GM08714 (cell line): Measurements from ENCODE around the gene DZIP1L.

Source experiments
- H3K4me3 ChIP-seq: fragments of 200-500 bp; sonication (Bioruptor generic); 2 replicates; pipeline ENCODE4 v1.5.1; 2014; ENCODE audit warnings: mild to moderate bottlenecking, low read length, inconsistent platforms
- ZNF274 ChIP-seq: IDR thresholded peaks from 2 replicates; pipeline ENCODE4 v1.6.1; 2012; ENCODE audit warnings: mild to moderate bottlenecking, low read depth, low read length

Gene DZIP1L

DNA sequence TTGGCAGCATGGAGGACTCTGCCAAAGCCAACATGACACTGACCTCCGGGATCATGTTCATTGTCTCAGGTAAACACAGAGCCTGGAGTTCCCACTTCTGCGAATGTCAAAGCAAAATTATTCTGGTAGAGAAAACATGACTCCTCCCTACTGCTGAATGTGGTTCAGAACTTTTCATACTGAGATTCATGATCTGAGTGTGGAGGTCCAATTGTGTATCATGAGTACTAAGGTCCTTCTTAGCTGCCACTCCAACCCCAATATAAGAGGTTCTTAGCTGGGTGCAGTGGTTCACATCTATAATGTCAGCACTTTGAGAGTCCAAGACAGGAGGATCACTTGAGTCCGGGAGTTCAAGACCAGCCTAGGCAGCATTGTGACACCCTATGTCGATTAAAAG is 91.7 kb downstream of the DZIP1L start:
- TF ChIP-seq ZNF274, result no peak
- H3K4me3 ChIP-seq, result no peak overlapping the region

DNA sequence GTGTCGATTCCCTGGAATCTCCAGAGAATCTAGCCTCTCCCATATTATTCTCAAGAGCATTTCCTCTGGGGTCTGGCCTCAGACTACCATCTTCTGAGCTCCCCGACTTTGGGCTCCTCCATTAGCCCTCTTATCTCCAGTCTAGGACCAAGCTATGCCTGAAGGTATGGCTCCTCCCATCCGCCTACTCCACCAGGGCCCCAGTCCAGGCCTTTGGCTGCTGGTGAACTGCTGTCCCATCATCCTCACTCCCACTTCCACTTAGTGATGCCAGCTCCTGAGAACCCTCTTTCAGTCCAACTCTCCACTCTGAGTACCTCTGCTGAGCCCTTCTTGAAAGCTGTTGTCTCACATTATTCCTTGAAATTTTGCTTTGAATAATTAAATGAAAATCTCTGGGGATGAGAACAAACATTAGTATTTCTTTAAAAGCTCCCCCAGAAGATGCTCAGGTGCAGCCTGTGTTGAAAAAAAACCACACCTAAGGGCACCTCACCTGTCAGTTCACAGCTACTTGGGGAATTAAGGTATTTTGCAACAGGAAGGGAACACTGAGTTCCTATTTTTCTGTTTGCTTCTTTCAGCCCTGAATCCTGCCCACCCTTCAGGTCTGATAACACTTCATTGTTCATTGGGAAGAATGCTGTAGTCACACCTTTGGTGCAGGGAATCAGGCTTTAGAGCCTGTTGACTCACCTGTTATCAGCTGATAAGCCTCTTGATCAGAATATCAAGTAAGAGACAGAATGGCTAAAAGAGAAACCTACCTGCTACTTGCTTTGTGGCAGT is 95.9 kb downstream of the DZIP1L start:
- TF ChIP-seq ZNF274, result no peak
- H3K4me3 ChIP-seq, result no peak overlapping the region

- no peak overlapping the region for H3K4me3 ChIP-seq
- TF ChIP-seq ZNF274, result no peak
Measured at GRCh38 chr3:138016065-138016464, 99.3 kb downstream of the DZIP1L start.

- no peak for TF ChIP-seq ZNF274
- H3K4me3 ChIP-seq, result no peak overlapping the region
Measured at GRCh38 chr3:138012526-138012925, 102.9 kb downstream of the DZIP1L start.
